Ishikawa (cell line): Measurements from ENCODE around the gene HERC4.

ENCODE experiments used
- CEBPB ChIP-seq: IDR thresholded peaks from 2 replicates; pipeline ENCODE4 v1.6.1; 2012
- CREB1 ChIP-seq: IDR thresholded peaks from 2 replicates; pipeline ENCODE4 v1.6.1; 2012; ENCODE audit warnings: low read depth
- EGR1 ChIP-seq: IDR thresholded peaks from 2 replicates; pipeline ENCODE4 v1.6.1; 2012
- EP300 ChIP-seq: IDR thresholded peaks from 2 replicates; pipeline ENCODE4 v1.6.1; 2012; ENCODE audit warnings: borderline replicate concordance
- FOXM1 ChIP-seq: IDR thresholded peaks from 2 replicates; pipeline ENCODE4 v1.6.1; 2012; ENCODE audit warnings: low read depth, borderline replicate concordance
- NFIC ChIP-seq: IDR thresholded peaks from 2 replicates; pipeline ENCODE4 v1.6.1; 2012
- RAD21 ChIP-seq: IDR thresholded peaks from 2 replicates; pipeline ENCODE4 v1.6.1; 2012; ENCODE audit warnings: low read depth
- REST ChIP-seq: IDR thresholded peaks from 2 replicates; pipeline ENCODE4 v1.6.1; 2012; ENCODE audit warnings: low read depth, mild to moderate bottlenecking
- TAF1 ChIP-seq: IDR thresholded peaks from 2 replicates; pipeline ENCODE4 v1.6.1; 2012; ENCODE audit warnings: low read depth, mild to moderate bottlenecking
- TCF12 ChIP-seq: IDR thresholded peaks from 2 replicates; pipeline ENCODE4 v1.6.1; 2012; ENCODE audit warnings: low read depth
- TEAD4 ChIP-seq: IDR thresholded peaks from 2 replicates; pipeline ENCODE4 v1.6.1; 2012
- YY1 ChIP-seq: IDR thresholded peaks from 2 replicates; pipeline ENCODE4 v1.6.1; 2012; ENCODE audit warnings: low read depth
- ZBTB7A ChIP-seq: IDR thresholded peaks from 2 replicates; pipeline ENCODE4 v1.6.1; 2012; ENCODE audit warnings: low read depth
- TF ChIP-seq, protein P1 (sequence below): IDR thresholded peaks from 2 replicates; pipeline ENCODE4 v1.6.1; 2012
- TF ChIP-seq, protein P2 (sequence below): IDR thresholded peaks from 2 replicates; pipeline ENCODE4 v1.6.1; 2012

Gene HERC4

GRCh38 chr10:67990093-67990492 lies 85.0 kb downstream of the HERC4 start:
- no peak for TF ChIP-seq FOXM1
- no peak for TF ChIP-seq RAD21
- no peak for TF ChIP-seq EP300
- TF ChIP-seq TEAD4, result no peak
- TF ChIP-seq, protein P1, sequence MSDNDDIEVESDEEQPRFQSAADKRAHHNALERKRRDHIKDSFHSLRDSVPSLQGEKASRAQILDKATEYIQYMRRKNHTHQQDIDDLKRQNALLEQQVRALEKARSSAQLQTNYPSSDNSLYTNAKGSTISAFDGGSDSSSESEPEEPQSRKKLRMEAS, result no peak
- no peak for TF ChIP-seq YY1
- TF ChIP-seq CREB1, result no peak
- TF ChIP-seq, protein P2, sequence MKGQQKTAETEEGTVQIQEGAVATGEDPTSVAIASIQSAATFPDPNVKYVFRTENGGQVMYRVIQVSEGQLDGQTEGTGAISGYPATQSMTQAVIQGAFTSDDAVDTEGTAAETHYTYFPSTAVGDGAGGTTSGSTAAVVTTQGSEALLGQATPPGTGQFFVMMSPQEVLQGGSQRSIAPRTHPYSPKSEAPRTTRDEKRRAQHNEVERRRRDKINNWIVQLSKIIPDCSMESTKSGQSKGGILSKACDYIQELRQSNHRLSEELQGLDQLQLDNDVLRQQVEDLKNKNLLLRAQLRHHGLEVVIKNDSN, result no peak
- TF ChIP-seq ZBTB7A, result no peak
- TF ChIP-seq CEBPB, result no peak
- TF ChIP-seq TCF12, result no peak
- TF ChIP-seq NFIC, result no peak
- TF ChIP-seq REST, result no peak
- no peak for TF ChIP-seq TAF1
- TF ChIP-seq EGR1, result no peak

DNA sequence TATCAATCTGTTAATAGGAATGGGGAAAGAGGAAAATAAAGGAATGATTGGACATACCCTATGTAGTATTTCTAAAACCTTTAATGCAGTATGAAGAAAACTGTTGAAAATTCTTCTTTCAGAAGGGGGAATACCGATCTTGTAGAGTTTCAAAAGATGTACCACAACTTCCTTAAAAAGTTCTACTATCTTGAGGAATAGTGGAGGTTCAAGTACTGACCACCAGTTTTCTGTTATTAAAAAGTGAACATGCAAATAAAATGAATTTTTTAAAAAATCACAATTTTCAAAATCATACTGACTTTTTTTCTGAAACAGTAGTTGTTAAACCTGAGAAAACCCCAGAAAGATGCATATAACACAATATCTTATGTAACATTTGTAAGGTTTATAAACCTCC lies 86.5 kb downstream of the HERC4 start:
- no peak for TF ChIP-seq RAD21
- TF ChIP-seq, protein P2, result no peak
- no peak for TF ChIP-seq FOXM1
- TF ChIP-seq CEBPB, result no peak
- TF ChIP-seq ZBTB7A, result no peak
- no peak for TF ChIP-seq YY1
- TF ChIP-seq TAF1, result no peak
- no peak for TF ChIP-seq EGR1
- no peak for TF ChIP-seq NFIC

DNA sequence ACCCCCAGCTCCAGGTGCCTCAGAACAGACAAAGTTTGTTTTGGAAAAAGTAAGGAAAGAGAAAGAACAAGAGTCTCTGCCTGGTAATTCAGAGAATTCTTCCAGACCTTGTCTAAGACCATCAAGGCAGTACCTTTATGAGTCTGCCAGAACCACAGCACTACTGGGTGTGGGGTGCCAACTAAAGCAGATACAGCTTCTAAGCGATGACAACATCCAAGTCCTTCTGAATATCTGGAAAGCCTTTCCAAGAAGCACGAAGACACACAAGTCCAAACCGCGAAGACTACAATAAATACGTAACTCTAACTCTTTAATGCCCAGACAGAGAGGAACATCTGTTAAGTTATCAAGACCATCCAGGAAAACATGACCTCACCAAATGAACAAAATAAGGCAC lies 96.3 kb downstream of the HERC4 start:
- TF ChIP-seq, protein P2, result no peak
- TF ChIP-seq TCF12 (no peak), EP300 (no peak), CEBPB (no peak), YY1 (no peak)

- TF ChIP-seq TCF12 (no peak), RAD21 (no peak), TAF1 (no peak), ZBTB7A (no peak), FOXM1 (no peak), CEBPB (no peak), TEAD4 (no peak), EP300 (no peak), YY1 (no peak), CREB1 (no peak), NFIC (no peak), REST (no peak), EGR1 (no peak)
- TF ChIP-seq, protein P2, result no peak
- TF ChIP-seq, protein P1, result no peak
Measured at GRCh38 chr10:67977251-67977650, 97.8 kb downstream of the HERC4 start.

GRCh38 chr10:67976292-67977245 lies 98.5 kb downstream of the HERC4 start:
- TF ChIP-seq TCF12, result no peak
- TF ChIP-seq, protein P2, result peak; percentile 68; the same call in 1 of the 2 replicates
- TF ChIP-seq TAF1, result no peak
- no peak for TF ChIP-seq YY1
